ENCODE results near the gene JAK1.

Gene JAK1

GRCh38 chr1:64980745-64981600 is 14.6 kb upstream of the JAK1 start:
- no peak overlapping the region for H3K4me3 ChIP-seq (ENCODE audit: low read depth, low read length)
- DNase-seq (ENCODE audit: low read depth): no peak
- no peak for TF ChIP-seq CTCF (IDR thresholded peaks at IDR 0.05; ENCODE audit: low read depth, low read length, missing control alignments)

- no peak for TF ChIP-seq CTCF (IDR thresholded peaks at IDR 0.05; ENCODE audit: low read depth, low read length, missing control alignments)
- no peak for DNase-seq (ENCODE audit: low read depth)
- no peak overlapping the region for H3K4me3 ChIP-seq (ENCODE audit: low read depth, low read length)
Observed at GRCh38 chr1:64979358-64979757, 13.0 kb upstream of the JAK1 start.

- DNase-seq (ENCODE audit: low read depth): no peak
- TF ChIP-seq CTCF (IDR thresholded peaks at IDR 0.05; ENCODE audit: low read depth, low read length, missing control alignments): no peak
- H3K4me3 ChIP-seq (ENCODE audit: low read depth, low read length): no peak overlapping the region
Observed at GRCh38 chr1:64976361-64976760, 10.0 kb upstream of the JAK1 start.

GRCh38 chr1:64975740-64976139 is 9.4 kb upstream of the JAK1 start:
- TF ChIP-seq CTCF (IDR thresholded peaks at IDR 0.05; ENCODE audit: low read depth, low read length, missing control alignments): no peak
- no peak for DNase-seq (ENCODE audit: low read depth)

GRCh38 chr1:64975127-64975526 is 8.8 kb upstream of the JAK1 start:
- H3K4me3 ChIP-seq (ENCODE audit: low read depth, low read length): no peak overlapping the region
- TF ChIP-seq CTCF (IDR thresholded peaks at IDR 0.05; ENCODE audit: low read depth, low read length, missing control alignments): no peak
- DNase-seq (ENCODE audit: low read depth): no peak

More at GRCh38 chr1:64975740-64976139, 9.4 kb upstream of the JAK1 start:
- H3K4me3 ChIP-seq (ENCODE audit: low read depth, low read length): no peak overlapping the region

- no peak for DNase-seq (ENCODE audit: low read depth)
- TF ChIP-seq CTCF (IDR thresholded peaks at IDR 0.05; ENCODE audit: low read depth, low read length, missing control alignments): no peak
Observed at GRCh38 chr1:64974288-64974825, 8.0 kb upstream of the JAK1 start.

More at GRCh38 chr1:64974288-64974825, 8.0 kb upstream of the JAK1 start:
- H3K4me3 ChIP-seq (ENCODE audit: low read depth, low read length): no peak overlapping the region
